SK-N-SH (cell line): ENCODE results near the gene KRT6A. TPM values are rescaled to one million over a fixed set of nuclear protein-coding genes. Genes with fewer than 3 reads are reported as not detected.

Experiments
- CTCF ChIA-PET: fragments of 300-600, 350-600 bp; formaldehyde crosslinking; extraction: SDS; loops from one replicate; lab custom pipeline; 2021; lab: Yijun Ruan, JAX
- POLR2A ChIA-PET: fragments of 350-600 bp; sonication (Branson Sonifier 250); formaldehyde crosslinking; extraction: SDS; loops from one replicate; lab custom pipeline; 2020; ENCODE audit warnings: antibody characterized with exemption, inconsistent platforms; lab: Yijun Ruan, JAX
- DNase-seq: peaks from one replicate; pipeline ENCODE4 v3.0.0; 2012
- H2AFZ ChIP-seq: fragments of 200-600 bp; sonication (generic); 2 replicates; pipeline ENCODE4 v1.8.1; 2016; ENCODE audit warnings: antibody characterized with exemption, mild to moderate bottlenecking, low read depth
- H3F3A ChIP-seq: fragments of 200-600 bp; sonication (generic); replicated peaks from 2 replicates; pipeline ENCODE3; 2016; ENCODE audit warnings: antibody characterized with exemption, mild to moderate bottlenecking; ENCODE audit not compliant: insufficient read depth
- H3K27ac ChIP-seq, 2 experiments: fragments of 200-500 bp in 1 of 2; fragments of 200-600 bp in 1 of 2; sonication (Bioruptor generic) in 1 of 2; sonication (generic), shearing (Covaris generic) in 1 of 2; 2 replicates each; pipeline versions ENCODE4 v1.5.1 to v1.6.1; 2014 to 2016; ENCODE audit warnings: low read depth in 2 of 2, inconsistent platforms in 1 of 2, low read length in 1 of 2, mild to moderate bottlenecking in 1 of 2, mixed read lengths in 1 of 2
- H3K27me3 ChIP-seq: fragments of 200-600 bp; sonication (generic), shearing (Covaris generic); 2 replicates; pipeline ENCODE4 v1.6.1; 2016; ENCODE audit warnings: mixed run types; ENCODE audit not compliant: insufficient read depth
- H3K36me3 ChIP-seq, 2 experiments: fragments of 200-500 bp in 1 of 2; fragments of 200-600 bp in 1 of 2; sonication (Bioruptor generic) in 1 of 2; sonication (generic) in 1 of 2; replicated peaks in 1 of 2; 2 replicates each; pipeline versions ENCODE3 to v1.5.1; 2014 to 2016; ENCODE audit warnings: low read length in 1 of 2, mild to moderate bottlenecking in 1 of 2; ENCODE audit not compliant: insufficient read depth in 2 of 2, control insufficient read depth in 1 of 2
- H3K4me1 ChIP-seq, 2 experiments: fragments of 200-500 bp in 1 of 2; fragments of 200-600 bp in 1 of 2; sonication (Bioruptor generic) in 1 of 2; sonication (generic), shearing (Covaris generic) in 1 of 2; 2 replicates each; pipeline versions ENCODE4 v1.5.1 to v1.6.1; 2014 to 2016; ENCODE audit warnings: low read depth in 1 of 2, low read length in 1 of 2, mixed run types in 1 of 2; ENCODE audit not compliant: insufficient read depth in 2 of 2, control insufficient read depth in 1 of 2
- H3K4me2 ChIP-seq: fragments of 200-600 bp; sonication (generic), shearing (Covaris generic); 2 replicates; pipeline ENCODE4 v1.6.1; 2017; ENCODE audit warnings: mixed run types
- H3K4me3 ChIP-seq, 2 experiments: fragments of 200-500 bp in 1 of 2; fragments of 200-600 bp in 1 of 2; sonication (Bioruptor generic) in 1 of 2; sonication (generic), shearing (Covaris generic) in 1 of 2; 2 replicates each; pipeline versions ENCODE4 v1.5.1 to v1.8.1; 2014 to 2016; ENCODE audit warnings: low read depth in 2 of 2, inconsistent platforms in 1 of 2, low read length in 1 of 2, mild to moderate bottlenecking in 1 of 2, mixed read lengths in 1 of 2, moderate library complexity in 1 of 2
- H3K79me2 ChIP-seq: fragments of 200-600 bp; sonication (generic); 2 replicates; pipeline ENCODE4 v1.8.1; 2017; ENCODE audit warnings: mild to moderate bottlenecking; ENCODE audit not compliant: insufficient read depth
- H3K9ac ChIP-seq: fragments of 200-600 bp; sonication (generic); 2 replicates; pipeline ENCODE4 v1.6.1; 2017; ENCODE audit warnings: mixed run types
- H3K9me2 ChIP-seq: fragments of 200-600 bp; sonication (generic); 2 replicates; pipeline ENCODE4 v1.6.1; 2017; ENCODE audit warnings: mixed run types
- H3K9me3 ChIP-seq: fragments of 200-600 bp; sonication (generic); 2 replicates; pipeline ENCODE4 v1.6.1; 2017; ENCODE audit warnings: mixed run types, mild to moderate bottlenecking, moderate library complexity
- H4K20me1 ChIP-seq: fragments of 200-600 bp; sonication (generic); 2 replicates; pipeline ENCODE4 v1.6.1; 2017; ENCODE audit warnings: mild to moderate bottlenecking, mixed run types; ENCODE audit not compliant: insufficient read depth
- CTCF ChIP-seq: fragments of 200-600 bp; sonication (generic); IDR thresholded peaks from 2 replicates; pipeline ENCODE4 v1.6.1; 2017; ENCODE audit warnings: antibody characterized with exemption, mild to moderate bottlenecking, moderate library complexity
- FOXM1 ChIP-seq: IDR thresholded peaks from 2 replicates; pipeline ENCODE4 v1.4.0; 2012; ENCODE audit warnings: low read depth, mild to moderate bottlenecking
- MEF2A ChIP-seq: IDR thresholded peaks from 2 replicates; pipeline ENCODE4 v1.4.0; 2012; ENCODE audit warnings: low read depth, borderline replicate concordance
- NFIC ChIP-seq: IDR thresholded peaks from 2 replicates; pipeline ENCODE4 v1.4.0; 2012; ENCODE audit warnings: borderline replicate concordance
- RFX5 ChIP-seq: IDR thresholded peaks from 2 replicates; pipeline ENCODE4 v1.6.1; 2012; ENCODE audit warnings: mild to moderate bottlenecking, improper control_type of control experiment, low read length
- SIN3A ChIP-seq: IDR thresholded peaks from 2 replicates; pipeline ENCODE4 v1.6.1; 2012; ENCODE audit warnings: low read depth, mild to moderate bottlenecking, low read length, moderate library complexity, borderline replicate concordance
- SMC3 ChIP-seq: IDR thresholded peaks from 2 replicates; pipeline ENCODE4 v1.6.1; 2012; ENCODE audit warnings: low read depth, low read length, improper control_type of control experiment
- TCF12 ChIP-seq: IDR thresholded peaks from 2 replicates; pipeline ENCODE4 v1.4.0; 2012
- TEAD4 ChIP-seq: IDR thresholded peaks from 2 replicates; pipeline ENCODE4 v1.4.0; 2012; ENCODE audit warnings: mild to moderate bottlenecking, borderline replicate concordance; ENCODE audit not compliant: insufficient read depth
- USF2 ChIP-seq: fragments of 150-350 bp; IDR thresholded peaks from 2 replicates; pipeline ENCODE4 v1.6.1; 2017; ENCODE audit warnings: antibody characterized with exemption, low read length, low read depth, borderline replicate concordance
- WGBS: methylation state at CpG from one replicate; pipeline ENCODE4 v1.1.6; 2017; ENCODE audit warnings: low lambda C conversion rate; 5-methylcytosine and 5-hydroxymethylcytosine counted together
- polyA plus RNA-seq, 3 experiments: library from polyadenylated mRNA; depleted of rRNA; stranded (reverse); fragments of >200 nt; gene quantifications; 2 replicates each; pipeline ENCODE4 v1.2.3, GENCODE V29; 2012

KRT6A gene
- polyA plus RNA-seq, 1 of the 3 experiments (the other 2 are of a cell fraction), result not detected

- H3K4me3 ChIP-seq, result no peak overlapping the region
- TF ChIP-seq SIN3A (no peak), TEAD4 (no peak)
- no peaks in the 10 kb centered on the region for H3K9me2 ChIP-seq
- no peak overlapping the region for H3K9ac ChIP-seq
- peaks cover 27% of the 10 kb centered on the region; the same call in 1 of the 2 replicates for H3K27me3 ChIP-seq
- H3K9me3 ChIP-seq, result no peaks in the 10 kb centered on the region
- H4K20me1 ChIP-seq, result no peaks in the 10 kb centered on the region
- no peak overlapping the region for H3K27ac ChIP-seq
- no peak overlapping the region for H2AFZ ChIP-seq
- peaks cover 0 to 13% of the 10 kb centered on the region in 2 experiments; a peak in 2 of 4 replicates for H3K4me1 ChIP-seq
- CTCF ChIA-PET, result interaction anchor here (2.8 kb wide), 1 partner anchor 440 kb away, joined by 6 read pairs; no protein-coding TSS in a partner anchor
- H3F3A ChIP-seq, result peaks cover 23% of the 10 kb centered on the region
- no peaks in the 10 kb centered on the region for H3K79me2 ChIP-seq
- H3K4me2 ChIP-seq, result no peak overlapping the region
- WGBS, result 27% methylated on average over 10 of the region's 10 CpGs
- POLR2A ChIA-PET, result no interaction called here
- DNase-seq, result no peak
- no peaks in the 10 kb centered on the region for H3K36me3 ChIP-seq
These were observed 48.1 kb downstream of the KRT6A start for GRCh38 chr12:52444647-52445595.

GRCh38 chr12:52443966-52444365 is 49.1 kb downstream of the KRT6A start:
- Histone ChIP-seq H3K27me3 (peaks cover 27% of the 10 kb centered on the region; the same call in 1 of the 2 replicates), H3K36me3 (no peaks in the 10 kb centered on the region), H3K27ac (no peak overlapping the region), H3K9me3 (no peaks in the 10 kb centered on the region), H3K9me2 (no peaks in the 10 kb centered on the region), H3K4me2 (no peak overlapping the region), H3K4me3 (no peak overlapping the region), H3K4me1 (peaks cover 0 to 13% of the 10 kb centered on the region in 2 experiments; a peak in 2 of 4 replicates), H3K79me2 (no peaks in the 10 kb centered on the region), H4K20me1 (no peaks in the 10 kb centered on the region), H2AFZ (no peak overlapping the region), H3K9ac (no peak overlapping the region), H3F3A (peaks cover 23% of the 10 kb centered on the region)
- POLR2A ChIA-PET, result no interaction called here
- no peak for DNase-seq
- TF ChIP-seq TEAD4, result no peak
- no peak for TF ChIP-seq TCF12
- no peak for TF ChIP-seq USF2
- no peak for TF ChIP-seq FOXM1
- no peak for TF ChIP-seq RFX5
- TF ChIP-seq MEF2A, result no peak
- CTCF ChIA-PET, result no interaction called here
- 47% methylated on average over 3 of the region's 3 CpGs for WGBS

GRCh38 chr12:52442600-52443061 is 50.4 kb downstream of the KRT6A start:
- peaks cover 17% of the 10 kb centered on the region; the same call in 1 of the 2 replicates for H3K27me3 ChIP-seq
- CTCF ChIA-PET, result no interaction called here
- POLR2A ChIA-PET, result no interaction called here
- no peaks in the 10 kb centered on the region for H3K79me2 ChIP-seq
- no peak for DNase-seq
- H3K4me2 ChIP-seq, result peak overlapping the region; percentile 38
- WGBS, result 22% methylated on average over 6 of the region's 6 CpGs
- no peaks in the 10 kb centered on the region for H4K20me1 ChIP-seq
- H3K9ac ChIP-seq, result peak overlapping the region; percentile 2; the same call in 1 of the 2 replicates
- H3K4me3 ChIP-seq, result no peak overlapping the region
- H3K9me3 ChIP-seq, result no peaks in the 10 kb centered on the region
- TF ChIP-seq CTCF, result peak; percentile 21
- 0 out of 2 replicates have a peak, but pooled peaks have one; percentile 20 for TF ChIP-seq NFIC
- no peak for TF ChIP-seq SMC3
- H3K27ac ChIP-seq, result peak overlapping the region in 1 of 2 experiments; percentile 72; a peak in 2 of 4 replicates
- H3K9me2 ChIP-seq, result no peaks in the 10 kb centered on the region
- H3K36me3 ChIP-seq, result no peaks in the 10 kb centered on the region
- no peak overlapping the region for H2AFZ ChIP-seq
- peaks cover 23% of the 10 kb centered on the region for H3F3A ChIP-seq
- H3K4me1 ChIP-seq, result peaks cover 0 to 13% of the 10 kb centered on the region in 2 experiments; a peak in 2 of 4 replicates
